ENCODE results near the gene TMC4. TPM values are rescaled to one million over a fixed set of nuclear protein-coding genes. Genes with fewer than 3 reads are reported as not detected.

Gene TMC4
- total and polyA plus RNA-seq, 2 experiments from 2014 or later: 0.74 to 3.4 TPM

DNA sequence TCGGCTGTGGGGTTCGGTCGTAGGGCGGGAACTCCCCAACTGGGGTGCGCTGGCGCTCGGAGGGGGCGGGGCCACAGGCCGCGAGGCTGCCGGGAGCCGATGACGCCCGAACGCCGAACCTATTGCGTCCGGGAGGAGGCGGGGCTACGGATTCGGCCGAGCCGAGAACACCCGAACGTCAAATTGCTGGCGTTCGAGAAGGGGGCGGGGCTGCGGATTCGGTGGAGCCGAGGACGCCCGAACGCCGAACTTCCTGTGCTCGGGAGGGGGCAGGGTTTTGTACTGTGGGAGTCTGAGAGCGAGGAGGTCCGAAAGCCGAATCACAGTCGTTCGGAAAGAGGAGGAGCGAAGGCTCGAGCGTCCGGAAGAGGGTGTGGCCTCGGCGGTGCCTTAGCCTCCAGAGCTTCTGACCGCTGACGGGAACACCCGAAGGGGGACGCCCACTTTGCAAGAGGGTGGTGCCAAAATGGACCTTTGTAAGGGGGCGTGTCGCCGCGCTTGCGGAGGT, 17.6 kb upstream of the TMC4 start:
- H3K27ac ChIP-seq: peak overlapping the region; percentile 98
- H3K27me3 ChIP-seq: no peaks in the 10 kb centered on the region
- no peak for TF ChIP-seq CTCF (IDR thresholded peaks at IDR 0.05; ENCODE audit: low read depth, low read length)
- no peaks in the 10 kb centered on the region for H3K9me3 ChIP-seq (ENCODE audit: low read depth)
- H3K36me3 ChIP-seq: peaks cover 13% of the 10 kb centered on the region
- H3K4me3 ChIP-seq: peak overlapping the region; percentile 62
- peaks cover 11% of the 10 kb centered on the region for H3K4me1 ChIP-seq (ENCODE audit: low read depth)
- peak; percentile 100 for DNase-seq (ENCODE audit: low read depth in 1 of 2, low spot score in 1 of 2)

DNA sequence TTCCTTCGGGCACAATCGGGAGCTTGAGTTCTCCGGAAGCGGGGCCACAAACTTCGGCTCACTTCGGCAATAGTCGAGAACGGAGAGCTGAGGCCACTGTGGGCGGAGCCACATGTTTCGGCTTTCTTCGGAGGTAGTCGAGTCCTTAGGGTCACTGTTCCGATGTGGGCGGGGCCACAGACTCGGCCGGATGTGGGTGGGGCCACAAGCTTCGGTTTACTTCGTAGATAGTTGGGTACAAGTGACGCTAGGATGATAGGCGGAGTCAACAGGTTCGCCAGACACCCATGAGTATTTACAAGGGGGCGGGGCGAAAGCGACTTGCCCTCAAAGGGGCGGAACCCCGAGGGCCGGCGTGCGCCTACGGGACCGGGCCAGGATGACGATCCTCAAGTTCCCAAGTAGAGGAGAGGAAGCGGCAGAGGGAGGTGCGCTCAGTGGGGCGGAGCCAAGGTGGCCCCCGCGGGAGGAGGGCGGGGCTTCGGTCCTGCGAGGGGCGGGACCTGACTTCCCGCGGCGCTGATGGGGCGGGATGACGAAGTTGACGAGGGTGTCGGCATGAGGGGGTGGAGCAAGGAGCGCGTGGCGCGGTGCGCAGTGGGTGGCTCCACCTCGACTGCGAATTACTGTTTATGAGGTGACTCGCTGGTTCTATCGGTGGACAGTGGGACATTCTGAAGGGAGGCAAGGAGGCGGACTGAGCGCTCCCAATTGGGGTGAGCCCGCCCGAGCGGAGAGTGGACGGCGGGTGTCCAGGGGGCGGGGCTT, 17.0 kb upstream of the TMC4 start:
- Histone ChIP-seq H3K36me3 (peaks cover 13% of the 10 kb centered on the region), H3K27me3 (no peaks in the 10 kb centered on the region), H3K27ac (peak overlapping the region; percentile 98), H3K4me3 (peak overlapping the region; percentile 44), H3K4me1 (ENCODE audit: low read depth) (peaks cover 11% of the 10 kb centered on the region), H3K9me3 (ENCODE audit: low read depth) (no peaks in the 10 kb centered on the region)
- TF ChIP-seq CTCF (IDR thresholded peaks at IDR 0.05; ENCODE audit: low read depth, low read length): no peak
- peak; percentile 100 for DNase-seq (ENCODE audit: low read depth in 1 of 2, low spot score in 1 of 2)

GRCh38 chr19:54189145-54189734, 16.3 kb upstream of the TMC4 start, which contains the start of gene MBOAT7:
MBOAT7 (minus strand) TSS chr19:54189580; CDS start chr19:54188508, 1,072 bp downstream.
- Histone ChIP-seq H3K4me3 (peak within 1 kb of the TSS; percentile 67), H3K4me1 (ENCODE audit: low read depth) (peaks cover 11% of the 10 kb centered on the region), H3K27ac (peak within 1 kb of the TSS; percentile 98), H3K9me3 (ENCODE audit: low read depth) (no peaks in the 10 kb centered on the region), H3K36me3 (peaks cover 10% of the 10 kb centered on the region), H3K27me3 (no peaks in the 10 kb centered on the region)
- DNase-seq (ENCODE audit: low read depth in 1 of 2, low spot score in 1 of 2): no peak
- TF ChIP-seq CTCF (IDR thresholded peaks at IDR 0.05; ENCODE audit: low read depth, low read length): peak; percentile 16

DNA sequence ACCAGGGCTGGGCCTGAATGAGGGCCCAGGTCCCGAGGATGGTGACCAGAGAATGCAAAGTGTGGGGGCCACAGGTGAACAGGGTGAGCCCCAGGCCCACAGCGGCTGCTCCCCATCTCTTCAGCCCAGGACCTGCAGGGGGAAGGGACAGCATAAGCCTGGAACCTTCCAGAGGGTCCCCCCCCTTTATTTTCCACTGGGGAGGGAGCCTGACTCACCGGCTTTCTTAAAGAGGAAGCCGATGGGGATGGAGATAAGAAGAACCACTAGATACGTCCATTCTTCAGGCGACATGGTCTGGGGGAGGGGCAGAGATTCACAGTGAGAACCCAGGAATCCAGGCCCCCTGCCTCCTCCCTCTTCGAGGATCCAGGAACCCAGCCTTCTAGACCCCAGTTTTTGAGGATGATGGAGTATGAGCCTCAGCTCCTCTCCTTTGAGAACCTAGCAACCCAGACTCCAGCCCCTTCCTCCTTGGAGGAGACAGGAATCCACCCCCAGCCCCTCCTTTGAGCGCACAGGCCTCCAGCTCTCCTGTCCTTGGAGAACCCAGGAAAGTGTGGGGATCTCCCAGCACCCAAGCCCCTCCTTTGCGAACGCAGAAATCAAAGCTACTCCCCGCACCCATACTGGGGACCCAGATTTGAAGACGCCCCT, 15.4 kb upstream of the TMC4 start:
- H3K36me3 ChIP-seq: peaks cover 3% of the 10 kb centered on the region
- H3K9me3 ChIP-seq (ENCODE audit: low read depth): no peaks in the 10 kb centered on the region
- peak in 1 of 2 donors; percentile 50 for DNase-seq (ENCODE audit: low read depth in 1 of 2, low spot score in 1 of 2)
- no peaks in the 10 kb centered on the region for H3K27me3 ChIP-seq
- H3K4me1 ChIP-seq (ENCODE audit: low read depth): peaks cover 11% of the 10 kb centered on the region
- peak overlapping the region; percentile 67 for H3K4me3 ChIP-seq
- peak overlapping the region; percentile 95 for H3K27ac ChIP-seq
- TF ChIP-seq CTCF (IDR thresholded peaks at IDR 0.05; ENCODE audit: low read depth, low read length): no peak

DNA sequence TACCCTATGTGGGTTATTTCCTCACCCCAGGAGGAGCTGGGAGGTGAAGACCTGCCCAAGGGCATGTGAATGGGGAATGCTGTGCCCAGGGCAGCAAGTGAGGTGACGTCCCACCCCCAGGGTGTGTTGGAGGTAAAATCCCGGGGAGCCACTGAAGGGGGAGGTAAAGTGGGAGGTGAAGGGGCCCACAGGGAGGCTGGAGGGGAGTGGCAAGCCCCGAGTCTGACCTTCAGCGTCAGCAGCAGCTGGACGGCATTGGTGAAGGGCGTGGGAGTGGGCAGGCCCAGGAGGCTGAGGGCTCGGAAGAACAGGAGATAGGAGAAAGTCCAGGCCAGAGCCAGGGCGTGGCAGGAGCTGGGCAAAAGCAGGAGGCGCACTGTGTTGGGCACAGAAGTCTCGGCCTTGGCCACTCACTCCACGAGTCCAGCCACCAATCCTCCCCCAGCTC, 14.0 kb upstream of the TMC4 start:
- Histone ChIP-seq H3K27me3 (no peaks in the 10 kb centered on the region), H3K4me1 (ENCODE audit: low read depth) (peaks cover 6% of the 10 kb centered on the region), H3K27ac (no peak overlapping the region), H3K36me3 (no peaks in the 10 kb centered on the region), H3K9me3 (ENCODE audit: low read depth) (no peaks in the 10 kb centered on the region), H3K4me3 (no peak overlapping the region)
- no peak for TF ChIP-seq CTCF (IDR thresholded peaks at IDR 0.05; ENCODE audit: low read depth, low read length)
- no peak for DNase-seq (ENCODE audit: low read depth in 1 of 2, low spot score in 1 of 2)
